ENCODE data around the gene APP. TPM values are rescaled to one million over a fixed set of nuclear protein-coding genes. Genes with fewer than 3 reads are reported as not detected.

The APP gene
- total RNA-seq, 1 donor from 2014 or later = 1,790 TPM

DNA sequence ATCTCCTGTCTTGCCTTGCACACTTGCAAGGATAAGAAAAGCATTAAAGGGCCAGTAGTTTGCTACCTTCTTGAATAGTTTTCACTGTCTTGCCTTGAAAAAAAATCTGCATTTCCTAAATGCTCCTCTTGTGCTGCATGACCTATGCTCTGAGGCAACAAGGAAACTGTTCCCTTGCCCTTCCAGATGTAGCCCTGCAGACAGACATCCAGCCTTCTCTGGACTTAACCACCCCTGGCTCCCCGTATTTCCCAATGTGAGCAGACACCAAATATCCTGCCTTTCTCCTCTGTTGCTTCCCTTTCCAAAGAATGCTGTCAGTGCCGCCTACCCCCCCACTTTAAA lies 258.2 kb downstream of the APP start:
- no peak for DNase-seq (ENCODE audit: extremely low read depth, low read depth, low spot score)

GRCh38 chr21:25911730-25912401 lies 258.7 kb downstream of the APP start:
- DNase-seq (ENCODE audit: extremely low read depth, low read depth, low spot score) = no peak

DNA sequence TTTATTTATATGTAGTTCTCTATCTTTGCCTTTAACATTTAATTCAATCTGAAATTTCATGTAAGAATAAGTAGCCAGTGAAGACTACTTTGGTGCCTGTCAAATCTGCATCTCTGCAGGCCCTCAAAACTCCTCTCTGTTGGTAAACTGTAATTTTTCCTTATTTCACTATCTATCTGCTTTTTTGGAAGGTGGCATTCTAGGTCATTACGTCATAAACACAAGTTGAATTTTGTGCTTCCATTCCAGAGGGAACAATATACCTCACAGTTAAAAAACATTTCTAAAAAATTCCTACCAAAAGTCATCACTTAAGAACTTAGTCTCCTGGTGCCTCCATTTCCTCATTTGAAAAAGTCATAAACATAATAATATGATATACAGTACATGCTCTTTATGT lies 259.8 kb downstream of the APP start:
- DNase-seq (ENCODE audit: extremely low read depth, low read depth, low spot score) = no peak

DNA sequence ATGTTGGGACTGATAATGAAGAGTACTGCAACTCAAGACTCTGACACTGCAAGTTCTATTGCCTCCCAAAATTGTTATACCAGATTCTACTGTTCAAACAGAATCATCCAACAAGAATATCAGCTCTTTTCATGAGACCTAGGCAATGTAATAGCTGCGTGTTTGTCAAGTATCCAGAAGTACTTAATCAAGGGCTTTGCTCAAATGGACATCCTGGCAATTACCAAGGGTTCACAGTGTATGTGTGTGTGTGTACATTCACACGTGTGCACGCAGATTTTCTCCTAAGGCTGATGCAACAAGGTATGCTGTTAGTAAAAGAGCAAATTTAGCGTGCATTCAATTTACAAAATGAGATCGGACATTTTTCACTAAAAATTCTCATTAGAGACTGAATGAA lies 261.2 kb downstream of the APP start:
- DNase-seq (ENCODE audit: extremely low read depth, low read depth, low spot score) = no peak

- DNase-seq (ENCODE audit: extremely low read depth, low read depth, low spot score) = no peak
Measured at GRCh38 chr21:25908495-25908894, 262.1 kb downstream of the APP start.

DNA sequence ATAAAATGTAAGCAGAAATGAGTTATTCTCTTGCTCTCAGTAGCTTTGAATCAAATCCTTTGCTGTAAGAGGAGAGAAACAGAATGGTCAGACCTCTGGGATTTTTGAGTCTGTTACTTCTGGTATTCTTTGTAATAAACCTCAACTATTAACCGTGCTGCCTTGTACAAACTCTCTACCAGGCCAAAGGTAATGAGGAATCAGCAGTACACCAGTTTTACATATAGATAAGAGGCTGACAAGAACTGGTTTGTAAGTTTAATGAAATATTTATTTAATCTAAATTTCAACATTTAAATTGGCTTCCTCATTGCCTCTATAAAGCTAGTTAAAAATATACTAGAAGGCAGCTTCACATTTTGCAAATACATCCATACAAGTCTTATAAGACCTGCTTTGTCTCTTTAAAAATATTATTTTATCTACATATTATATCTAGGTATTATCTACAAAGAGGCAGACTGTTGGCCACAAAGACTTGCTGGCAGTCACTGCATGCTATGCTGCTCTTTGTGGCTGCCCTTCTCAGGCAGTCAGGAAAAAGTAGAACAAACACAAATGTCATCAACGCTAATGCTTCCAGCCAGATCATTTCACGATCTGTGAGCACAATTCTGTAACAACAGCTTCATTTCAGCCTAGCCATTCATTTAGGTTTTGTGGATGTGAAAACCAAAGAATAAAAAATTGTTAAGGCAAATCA lies 262.8 kb downstream of the APP start:
- no peak for DNase-seq (ENCODE audit: extremely low read depth, low read depth, low spot score)

- no peak for DNase-seq (ENCODE audit: extremely low read depth, low read depth, low spot score)
Measured at GRCh38 chr21:25906587-25906986, 264.0 kb downstream of the APP start.

DNA sequence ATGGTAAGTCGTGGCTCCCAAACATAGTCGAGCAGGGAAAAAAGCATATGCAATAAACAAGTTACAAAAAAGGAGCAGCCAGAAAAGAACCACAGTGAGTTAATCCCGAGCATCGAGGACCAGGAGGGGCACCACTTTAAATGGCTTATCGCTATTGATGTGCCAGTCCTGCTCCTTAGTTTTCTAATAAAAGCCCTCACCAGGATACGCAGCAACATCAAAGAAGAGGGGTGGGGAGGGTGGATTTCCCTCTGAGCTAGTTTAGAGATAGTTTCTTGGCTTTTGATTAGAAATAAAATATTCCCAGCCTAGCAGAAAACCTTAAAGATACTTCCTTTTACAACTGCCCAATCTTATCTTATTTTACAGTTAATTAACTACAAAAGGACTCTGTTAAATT lies 265.4 kb downstream of the APP start:
- no peak for DNase-seq (ENCODE audit: extremely low read depth, low read depth, low spot score)

GRCh38 chr21:25904044-25904695 lies 266.4 kb downstream of the APP start:
- DNase-seq (ENCODE audit: extremely low read depth, low read depth, low spot score) = no peak

- DNase-seq (ENCODE audit: extremely low read depth, low read depth, low spot score) = no peak
Measured at GRCh38 chr21:25903607-25904006, 267.0 kb downstream of the APP start.

DNA sequence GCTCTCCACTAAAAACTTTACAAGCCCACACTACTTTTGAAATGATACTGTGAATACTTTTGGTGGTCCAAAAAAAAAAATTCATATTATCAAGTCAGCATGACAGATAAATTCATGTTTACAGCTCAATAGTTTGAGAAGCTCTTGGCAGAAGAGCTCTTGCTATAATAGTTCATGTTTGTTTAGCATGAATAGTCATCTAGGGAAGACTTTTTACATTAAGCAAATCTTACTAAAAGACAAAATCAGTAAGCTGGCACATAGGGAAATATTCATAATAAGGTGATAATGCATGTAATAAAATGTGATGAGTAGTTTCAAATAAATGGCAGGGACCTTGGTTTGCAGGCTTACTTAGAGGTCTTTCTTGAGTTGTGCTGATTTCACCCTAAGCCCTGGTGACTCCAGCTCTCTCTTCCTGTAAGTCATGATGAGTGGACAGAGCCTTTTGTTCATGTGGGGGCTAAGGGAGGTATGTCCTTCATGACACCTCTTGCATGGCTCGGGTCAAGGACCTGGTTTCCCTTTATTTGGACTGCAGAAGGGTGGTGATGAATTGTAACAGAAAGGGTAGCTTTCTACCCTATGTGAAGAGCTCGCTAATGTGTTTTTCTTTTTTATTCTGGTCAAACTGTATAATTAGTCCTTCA lies 269.1 kb downstream of the APP start:
- DNase-seq (ENCODE audit: extremely low read depth, low read depth, low spot score) = no peak

DNA sequence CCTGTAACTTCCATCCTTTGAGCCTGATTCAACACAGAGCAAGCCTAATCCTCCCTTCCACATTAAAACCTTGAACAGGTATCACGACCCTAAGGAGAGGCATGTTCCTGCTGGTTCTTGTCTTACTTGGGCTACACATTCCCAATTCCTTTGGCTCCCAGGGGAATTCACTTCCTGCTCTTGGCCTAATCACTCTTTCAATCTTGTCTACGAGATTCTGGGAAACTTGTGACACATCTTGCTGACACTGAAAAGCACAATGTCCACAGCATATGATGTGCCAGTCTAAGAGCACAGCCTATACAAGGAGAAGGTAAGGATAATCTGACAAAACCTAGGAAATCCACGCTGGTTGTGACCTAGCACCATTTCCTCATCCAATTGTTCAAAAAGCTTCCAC lies 271.9 kb downstream of the APP start:
- DNase-seq (ENCODE audit: extremely low read depth, low read depth, low spot score) = no peak

DNA sequence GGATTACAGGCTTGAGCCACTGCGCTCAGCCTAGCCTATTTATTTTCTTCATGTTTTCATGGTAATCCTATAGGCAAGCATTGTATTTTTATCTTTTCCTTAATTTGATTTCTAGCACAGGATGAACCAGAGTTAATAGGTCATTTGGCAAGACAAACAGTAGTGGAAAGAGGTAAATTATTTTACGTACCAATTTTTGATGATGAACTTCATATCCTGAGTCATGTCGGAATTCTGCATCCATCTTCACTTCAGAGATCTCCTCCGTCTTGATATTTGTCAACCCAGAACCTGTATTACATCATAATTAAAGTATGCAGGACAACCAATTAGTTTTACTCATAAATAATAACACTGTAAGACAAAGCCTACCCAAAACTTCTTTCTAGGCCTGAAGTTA lies 273.2 kb downstream of the APP start:
- DNase-seq (ENCODE audit: extremely low read depth, low read depth, low spot score) = no peak

DNA sequence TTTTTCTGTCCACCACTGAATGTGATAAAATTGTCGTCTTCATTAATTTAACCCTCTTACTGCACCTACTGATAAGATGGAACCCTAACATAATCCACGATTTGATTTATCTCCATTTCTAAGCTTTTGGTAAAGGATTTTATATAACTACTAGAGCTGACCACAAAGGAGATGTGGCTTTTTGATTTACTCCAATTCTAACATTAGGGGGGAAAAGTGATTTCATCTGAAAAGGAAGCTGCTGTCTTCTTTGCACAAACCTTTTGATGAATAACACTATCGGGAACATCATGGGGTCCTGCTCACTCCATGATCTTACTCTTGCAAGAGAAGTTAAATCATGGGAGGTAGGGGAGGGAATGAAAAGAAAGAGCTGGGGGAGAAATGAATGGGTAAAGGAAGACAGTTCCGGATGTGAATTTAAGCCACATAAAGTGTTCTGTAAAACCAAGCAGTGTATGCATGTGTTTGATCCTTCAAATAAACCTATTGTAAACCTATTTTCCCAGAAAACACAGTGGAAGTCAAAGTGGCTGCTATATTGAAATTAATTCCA lies 274.0 kb downstream of the APP start:
- no peak for DNase-seq (ENCODE audit: extremely low read depth, low read depth, low spot score)

GRCh38 chr21:25895565-25896205 lies 274.9 kb downstream of the APP start:
- no peak for DNase-seq (ENCODE audit: extremely low read depth, low read depth, low spot score)

DNA sequence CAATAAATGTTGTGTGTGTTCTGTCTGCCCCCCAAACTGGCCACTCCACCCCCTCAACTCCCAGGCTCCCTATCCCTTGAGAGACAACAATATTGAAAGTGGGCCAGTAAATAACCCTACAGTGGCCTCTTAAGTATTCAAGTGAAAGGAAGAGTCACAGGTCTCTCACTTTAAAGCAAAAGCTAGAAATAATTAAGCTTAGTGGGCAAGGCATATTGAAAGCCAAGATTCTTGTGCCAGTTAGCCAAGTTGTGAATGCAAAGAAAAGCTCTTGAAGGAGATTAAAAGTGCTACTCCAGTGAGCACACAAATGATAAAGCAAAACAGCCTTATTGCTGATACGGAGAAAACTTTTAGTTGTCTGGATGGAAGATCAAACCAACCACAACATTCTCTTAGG lies 277.4 kb downstream of the APP start:
- DNase-seq (ENCODE audit: extremely low read depth, low read depth, low spot score) = no peak

DNA sequence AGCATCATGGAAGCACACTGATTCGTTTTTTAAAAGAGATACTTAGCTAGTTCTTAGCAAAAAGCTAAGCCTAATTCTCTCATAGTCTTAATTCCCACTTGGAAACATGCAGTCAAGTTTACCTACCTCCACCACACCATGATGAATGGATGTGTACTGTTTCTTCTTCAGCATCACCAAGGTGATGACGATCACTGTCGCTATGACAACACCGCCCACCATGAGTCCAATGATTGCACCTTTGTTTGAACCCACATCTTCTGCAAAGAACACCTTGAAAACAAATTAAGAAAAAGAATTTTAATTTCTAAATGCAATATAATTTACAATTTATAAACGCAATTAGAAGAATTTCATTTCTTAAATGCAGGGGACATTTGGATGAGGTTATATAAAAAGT lies 279.0 kb downstream of the APP start:
- no peak for DNase-seq (ENCODE audit: extremely low read depth, low read depth, low spot score)

DNA sequence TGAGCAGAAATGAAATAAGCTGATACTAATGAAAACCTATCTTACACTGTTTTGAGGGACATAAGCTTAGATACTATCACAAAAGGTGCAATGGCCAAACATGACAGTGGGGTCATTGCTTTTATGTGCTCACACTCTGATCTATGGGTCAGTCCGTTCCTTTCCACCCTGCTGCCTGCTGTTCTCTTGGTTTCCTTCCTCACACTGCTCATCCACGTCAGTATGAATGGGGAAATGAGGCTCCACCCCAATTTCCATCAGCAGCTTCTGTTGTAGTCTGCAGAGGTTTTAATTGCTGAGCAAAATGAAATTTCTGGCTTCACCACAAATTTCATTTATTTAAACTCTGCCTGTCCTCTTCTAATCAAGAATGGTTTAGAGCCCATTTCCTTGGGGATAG lies 280.6 kb downstream of the APP start:
- no peak for DNase-seq (ENCODE audit: extremely low read depth, low read depth, low spot score)

DNA sequence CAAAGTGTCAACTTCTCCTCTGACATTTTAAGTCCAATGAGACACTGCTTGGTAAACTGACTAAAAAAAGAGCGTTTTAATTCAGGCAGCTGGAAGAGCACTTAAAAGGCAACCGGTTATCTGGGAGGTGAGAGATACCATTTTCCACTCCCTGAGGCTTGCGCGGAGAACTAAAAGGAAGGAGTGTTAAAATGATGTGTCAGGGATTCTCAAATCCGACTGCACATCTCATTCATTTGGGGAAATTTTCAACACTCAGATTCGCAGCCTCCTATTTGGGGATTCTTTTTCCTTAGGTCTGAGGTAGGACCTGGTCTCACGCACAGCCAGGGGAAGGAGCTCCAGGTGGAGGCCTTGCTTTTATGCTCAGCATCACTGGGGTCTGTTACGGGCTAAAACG lies 281.9 kb downstream of the APP start:
- DNase-seq (ENCODE audit: extremely low read depth, low read depth, low spot score) = no peak

DNA sequence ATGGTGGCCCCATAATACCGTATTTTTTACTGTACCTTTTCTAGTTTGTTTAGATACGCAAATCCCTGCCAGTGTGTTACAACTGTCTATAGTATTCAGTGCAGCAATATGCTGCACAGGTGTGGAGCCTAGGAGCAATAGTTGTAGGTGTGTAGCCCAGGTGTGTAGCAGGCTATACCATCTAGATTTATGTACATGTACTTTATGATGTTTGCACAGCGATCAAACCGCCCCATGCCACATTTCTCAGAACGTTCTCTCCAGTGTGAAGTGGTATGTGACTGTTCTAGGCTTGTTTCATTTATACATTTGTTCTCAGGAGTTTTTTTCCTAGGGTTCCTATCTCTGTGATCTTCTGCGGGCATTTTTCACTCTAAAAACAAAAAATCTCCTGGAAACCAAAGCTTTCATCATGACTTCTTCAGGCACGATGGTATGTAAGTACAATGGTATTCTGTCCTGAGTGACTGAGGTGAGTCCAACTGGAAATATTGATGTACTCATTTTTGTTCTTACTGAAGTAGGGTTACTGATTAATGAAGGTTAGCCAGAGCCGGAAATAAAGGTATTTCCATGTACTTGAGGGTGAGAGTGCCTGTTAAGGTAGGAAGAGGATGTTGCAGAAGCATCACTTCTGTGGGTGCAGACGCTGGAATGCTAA lies 282.8 kb downstream of the APP start:
- no peak for DNase-seq (ENCODE audit: extremely low read depth, low read depth, low spot score)
